PC-9 (cell line): Measurements from ENCODE around the gene MVB12B. TPM values are rescaled to one million over a fixed set of nuclear protein-coding genes. Genes with fewer than 3 reads are reported as not detected.

Experiments
- BruUV-seq: library from RNA; stranded (reverse); fragments of 400-500 nt; replicated peaks from 2 replicates; lab custom pipeline; 2021; lab: Mats Ljungman, UMichigan
- CTCF ChIA-PET: fragments of 300-600 bp; sonication (Branson Sonifier 250); formaldehyde crosslinking; loops from one replicate; lab custom pipeline; 2022; ENCODE audit warnings: antibody characterized with exemption; lab: Charles Lee
- POLR2A ChIA-PET: fragments of 300-600 bp; sonication (Branson Sonifier 250); formaldehyde crosslinking; loops from one replicate; lab custom pipeline; 2022; ENCODE audit warnings: antibody characterized with exemption; ENCODE audit not compliant: unreplicated experiment; lab: Charles Lee
- DNase-seq, 2 experiments: peaks; one replicate each; pipeline versions ENCODE4 v3.0.0 to v3.0.0-alpha.2; 2015 to 2022; ENCODE audit warnings: mixed read lengths in 1 of 2
- H2AFZ ChIP-seq: fragments of 200-600 bp; sonication (generic); 2 replicates; pipeline ENCODE4 v1.8.1; 2017; ENCODE audit warnings: antibody characterized with exemption
- H3F3A ChIP-seq: fragments of 200-600 bp; sonication (generic); 2 replicates; pipeline ENCODE4 v1.8.1; 2017; ENCODE audit warnings: antibody characterized with exemption, mild to moderate bottlenecking, low read depth; ENCODE audit not compliant: insufficient read depth
- H3K27ac ChIP-seq: fragments of 200-600 bp; sonication (generic); 2 replicates; pipeline ENCODE4 v1.6.1; 2016; ENCODE audit warnings: mixed run types
- H3K27me3 ChIP-seq: fragments of 200-600 bp; sonication (generic); 2 replicates; pipeline ENCODE4 v1.6.1; 2016; ENCODE audit warnings: low read depth, mixed run types; ENCODE audit not compliant: insufficient read depth
- H3K36me3 ChIP-seq: fragments of 200-600 bp; sonication (generic); 2 replicates; pipeline ENCODE4 v1.6.1; 2016; ENCODE audit warnings: low read depth, mixed run types
- H3K4me1 ChIP-seq: fragments of 200-600 bp; sonication (generic); replicated peaks from 2 replicates; pipeline ENCODE4 v1.6.1; 2016; ENCODE audit warnings: mixed run types; ENCODE audit not compliant: insufficient read depth
- H3K4me2 ChIP-seq: fragments of 200-600 bp; sonication (generic); 2 replicates; pipeline ENCODE4 v1.6.1; 2017; ENCODE audit warnings: mixed run types
- H3K4me3 ChIP-seq: fragments of 200-600 bp; sonication (generic); 2 replicates; pipeline ENCODE4 v1.6.1; 2016; ENCODE audit warnings: mixed run types
- H3K79me2 ChIP-seq: fragments of 200-600 bp; sonication (generic); 2 replicates; pipeline ENCODE4 v1.6.1; 2017; ENCODE audit warnings: low read depth, mixed run types
- H3K9me2 ChIP-seq: fragments of 200-600 bp; sonication (generic); 2 replicates; pipeline ENCODE4 v1.8.1; 2017; ENCODE audit warnings: mild to moderate bottlenecking; ENCODE audit not compliant: insufficient read depth
- H3K9me3 ChIP-seq: fragments of 200-600 bp; sonication (generic); 2 replicates; pipeline ENCODE4 v1.8.1; 2016; ENCODE audit warnings: low read depth; ENCODE audit not compliant: insufficient read depth
- H4K20me1 ChIP-seq: fragments of 200-600 bp; sonication (generic); 2 replicates; pipeline ENCODE4 v1.8.1; 2017; ENCODE audit not compliant: insufficient read depth
- CTCF ChIP-seq: fragments of 200-600 bp; sonication (generic); conservative IDR thresholded peaks from 2 replicates; pipeline ENCODE4 v1.6.1; 2017; ENCODE audit warnings: mixed run types, antibody characterized with exemption, mild to moderate bottlenecking, moderate library complexity
- EZH2 ChIP-seq: fragments of 200-600 bp; sonication (generic); IDR thresholded peaks from 2 replicates; pipeline ENCODE4 v1.8.0; 2017; ENCODE audit warnings: antibody characterized with exemption, low read depth
- intact Hi-C: fragments of 100-400 bp; cut with micrococcal nuclease; formaldehyde crosslinking; loops from one replicate; pipeline ENCODE4 v1.10.0; 2022; ENCODE audit not compliant: unreplicated experiment
- total RNA-seq: library from RNA; stranded (reverse); gene quantifications from 2 replicates; pipeline ENCODE4 v1.2.3, GENCODE V29; 2021

MVB12B gene
- total RNA-seq, 1 experiment from 2014 or later, result 8.8 TPM

- no peak for DNase-seq
- H3K27ac ChIP-seq, result no peak overlapping the region
- H3K27me3 ChIP-seq, result no peaks in the 10 kb centered on the region
- no peak overlapping the region for H3K4me3 ChIP-seq
- CTCF ChIA-PET, result no interaction called here
- no peaks in the 10 kb centered on the region for H3K9me3 ChIP-seq
- no peaks in the 10 kb centered on the region for H3K79me2 ChIP-seq
- no peaks in the 10 kb centered on the region; the same call in 1 of the 2 replicates for H3K4me1 ChIP-seq
- no peak overlapping the region for H3K4me2 ChIP-seq
- H3F3A ChIP-seq, result no peaks in the 10 kb centered on the region
- H2AFZ ChIP-seq, result no peak overlapping the region
- TF ChIP-seq EZH2 (no peak), CTCF (no peak)
- H4K20me1 ChIP-seq, result no peaks in the 10 kb centered on the region
- H3K36me3 ChIP-seq, result no peaks in the 10 kb centered on the region
- no peaks in the 10 kb centered on the region for H3K9me2 ChIP-seq
- intact Hi-C loops, result loop anchor here (2.0 to 5.0 kb wide), 4 partner anchors 93 to 842 kb away; no protein-coding TSS in a partner anchor
- no TSS peak for BruUV-seq
- POLR2A ChIA-PET, result no interaction called here
Observed at GRCh38 chr9:126399789-126400188, 73.2 kb downstream of the MVB12B start.

GRCh38 chr9:126400571-126400970 lies 73.9 kb downstream of the MVB12B start:
- H3K4me2 ChIP-seq, result no peak overlapping the region
- H3F3A ChIP-seq, result no peaks in the 10 kb centered on the region
- ChIA-PET CTCF (no interaction called here), POLR2A (no interaction called here)
- H3K27me3 ChIP-seq, result no peaks in the 10 kb centered on the region
- BruUV-seq, result no TSS peak
- no peak overlapping the region for H2AFZ ChIP-seq
- H3K27ac ChIP-seq, result no peak overlapping the region
- H3K4me3 ChIP-seq, result no peak overlapping the region
- no peaks in the 10 kb centered on the region for H4K20me1 ChIP-seq
- H3K79me2 ChIP-seq, result no peaks in the 10 kb centered on the region
- intact Hi-C loops, result loop anchor here (5.0 kb wide), 1 partner anchor 92 kb away; no protein-coding TSS in a partner anchor
- H3K9me3 ChIP-seq, result no peaks in the 10 kb centered on the region
- no peak for DNase-seq
- no peaks in the 10 kb centered on the region for H3K9me2 ChIP-seq
- no peak for TF ChIP-seq EZH2
- no peaks in the 10 kb centered on the region for H3K4me1 ChIP-seq
- no peaks in the 10 kb centered on the region for H3K36me3 ChIP-seq

GRCh38 chr9:126401107-126401506 lies 74.5 kb downstream of the MVB12B start:
- H3K36me3 ChIP-seq, result no peaks in the 10 kb centered on the region
- TF ChIP-seq CTCF (no peak), EZH2 (no peak)
- ChIA-PET CTCF (no interaction called here), POLR2A (no interaction called here)
- DNase-seq, result no peak
- no peaks in the 10 kb centered on the region for H3K9me2 ChIP-seq
- no TSS peak for BruUV-seq
- no peaks in the 10 kb centered on the region for H3K9me3 ChIP-seq
- no peak overlapping the region for H3K4me2 ChIP-seq
- no peaks in the 10 kb centered on the region for H3K79me2 ChIP-seq
- H3K27me3 ChIP-seq, result no peaks in the 10 kb centered on the region
- no peak overlapping the region for H3K27ac ChIP-seq
- H2AFZ ChIP-seq, result no peak overlapping the region
- H3F3A ChIP-seq, result no peaks in the 10 kb centered on the region
- intact Hi-C loops, result loop anchor here (5.0 kb wide), 1 partner anchor 91 kb away; no protein-coding TSS in a partner anchor
- no peaks in the 10 kb centered on the region for H3K4me1 ChIP-seq
- H4K20me1 ChIP-seq, result no peaks in the 10 kb centered on the region
- H3K4me3 ChIP-seq, result no peak overlapping the region

GRCh38 chr9:126401581-126401980 lies 75.0 kb downstream of the MVB12B start:
- no peak overlapping the region for H3K4me3 ChIP-seq
- H3K79me2 ChIP-seq, result no peaks in the 10 kb centered on the region
- intact Hi-C loops, result loop anchor here (5.0 kb wide), 1 partner anchor 91 kb away; no protein-coding TSS in a partner anchor
- no peaks in the 10 kb centered on the region for H3K9me2 ChIP-seq
- H3K4me2 ChIP-seq, result no peak overlapping the region
- ChIA-PET CTCF (no interaction called here), POLR2A (no interaction called here)
- BruUV-seq, result no TSS peak
- DNase-seq, result no peak
- no peaks in the 10 kb centered on the region for H4K20me1 ChIP-seq
- H3K4me1 ChIP-seq, result no peaks in the 10 kb centered on the region
- no peak overlapping the region for H3K27ac ChIP-seq
- H3F3A ChIP-seq, result no peaks in the 10 kb centered on the region
- H3K9me3 ChIP-seq, result no peaks in the 10 kb centered on the region
- H3K36me3 ChIP-seq, result no peaks in the 10 kb centered on the region
- no peaks in the 10 kb centered on the region for H3K27me3 ChIP-seq
- TF ChIP-seq EZH2 (no peak), CTCF (no peak)
- H2AFZ ChIP-seq, result no peak overlapping the region
